Measurements from ENCODE around the gene BIN1. TPM values are rescaled to one million over a fixed set of nuclear protein-coding genes. Genes with fewer than 3 reads are reported as not detected.

The BIN1 gene
- polyA plus RNA-seq, 3 donors, result 84.5 to 100 (median 85.4) TPM

GRCh38 chr2:127063701-127064590 lies 43.0 kb downstream of the BIN1 start:
- DNase-seq (ENCODE audit: low read depth in 3 of 3, low spot score in 2 of 3), result no peak

DNA sequence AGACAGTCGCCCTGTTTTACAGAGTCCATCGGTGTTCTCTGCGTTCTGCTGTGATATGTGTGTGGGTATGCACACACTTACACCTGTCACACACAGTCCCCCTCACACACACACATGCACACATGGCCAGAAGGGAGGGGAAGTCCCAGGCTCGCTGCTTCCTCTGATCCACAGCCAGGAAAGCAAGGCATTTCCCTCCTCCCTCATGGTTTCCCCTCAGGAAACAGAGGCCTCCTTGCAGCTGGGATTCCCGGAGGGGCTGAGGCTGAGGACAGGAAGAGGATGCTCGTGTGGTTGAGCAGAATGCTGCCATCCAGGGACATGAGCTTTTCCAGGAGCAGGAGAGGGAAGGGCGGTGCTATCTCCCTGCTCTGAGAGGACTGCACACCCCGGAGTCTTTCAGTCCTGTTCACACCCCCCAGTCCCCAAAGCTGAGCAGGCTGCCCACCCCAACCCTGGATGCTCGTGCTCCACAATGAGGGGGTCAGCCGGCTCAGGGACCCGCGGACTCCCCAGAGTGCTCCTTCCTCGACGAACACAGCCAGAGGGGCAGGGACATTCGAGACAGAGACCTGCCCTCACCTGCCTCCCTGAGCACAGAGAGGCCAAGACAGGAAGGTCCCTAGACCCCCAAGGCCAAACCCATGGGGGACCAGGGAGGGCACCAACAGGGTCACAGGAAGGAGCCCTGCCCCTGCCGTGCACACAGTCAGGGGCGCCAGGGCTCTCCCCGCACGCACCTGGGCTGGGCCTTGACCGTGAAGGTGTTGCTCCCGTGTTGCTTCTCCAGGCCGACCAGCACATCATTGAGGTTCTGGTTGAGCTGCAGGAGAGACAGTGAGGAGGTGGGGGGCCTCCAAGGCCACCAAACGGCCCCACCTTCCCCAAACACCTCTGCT lies 45.3 kb downstream of the BIN1 start:
- no peak for DNase-seq (ENCODE audit: low read depth in 3 of 3, low spot score in 2 of 3)

DNA sequence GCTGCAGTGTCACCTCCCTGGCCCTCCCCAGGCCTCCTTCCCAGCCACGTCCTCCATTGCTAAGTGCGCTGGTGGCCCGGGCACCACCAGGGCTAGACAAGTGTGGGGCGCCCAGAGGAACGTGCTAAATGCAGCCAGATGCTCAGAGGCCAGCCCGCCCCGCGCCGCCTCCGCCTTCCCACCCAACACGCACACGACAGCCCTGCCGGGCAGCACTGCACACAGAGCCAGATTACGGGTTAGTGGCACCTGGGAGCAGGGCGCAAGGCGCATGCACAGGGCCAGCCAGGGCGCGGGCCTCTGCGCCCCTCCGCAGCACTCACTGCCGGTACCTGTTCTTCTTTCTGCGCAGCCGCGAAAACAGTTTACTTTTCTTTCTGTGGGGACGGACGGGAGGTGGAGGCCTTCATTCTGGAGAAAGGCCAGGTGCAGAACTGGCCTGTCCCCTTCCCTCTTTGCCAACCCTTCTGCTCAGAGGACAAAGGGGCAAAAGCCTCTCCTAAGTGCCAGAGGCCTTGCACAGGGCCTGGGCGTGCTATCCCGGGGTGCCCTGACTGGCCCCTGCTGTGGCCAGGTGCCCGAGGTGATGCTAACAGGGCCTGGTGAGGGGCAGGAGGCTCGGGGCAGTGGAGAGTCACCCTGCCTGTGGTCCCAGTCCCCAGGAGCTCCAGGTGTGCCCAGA lies 46.5 kb downstream of the BIN1 start:
- no peak for DNase-seq (ENCODE audit: low read depth in 3 of 3, low spot score in 2 of 3)

DNA sequence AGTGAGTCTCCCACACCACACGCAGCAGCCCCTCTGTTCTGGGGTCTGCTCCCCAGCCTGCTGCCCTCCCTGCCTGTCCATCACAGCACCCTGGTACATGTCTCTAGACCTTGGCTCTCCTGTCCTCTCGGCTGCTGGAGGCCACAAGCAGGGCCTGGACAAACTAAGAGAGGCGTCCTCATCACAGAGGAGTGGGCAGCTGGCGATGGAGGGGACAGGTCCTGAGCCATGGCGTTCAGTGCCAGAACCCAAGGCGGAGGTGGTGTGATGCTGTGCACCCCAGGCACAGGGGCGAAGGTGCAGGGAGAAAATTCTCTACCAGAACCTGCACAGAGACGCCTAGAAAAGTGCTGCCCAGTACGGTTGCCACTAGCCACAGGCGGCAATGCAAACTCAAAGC lies 47.4 kb downstream of the BIN1 start:
- no peak for DNase-seq (ENCODE audit: low read depth in 3 of 3, low spot score in 2 of 3)

DNA sequence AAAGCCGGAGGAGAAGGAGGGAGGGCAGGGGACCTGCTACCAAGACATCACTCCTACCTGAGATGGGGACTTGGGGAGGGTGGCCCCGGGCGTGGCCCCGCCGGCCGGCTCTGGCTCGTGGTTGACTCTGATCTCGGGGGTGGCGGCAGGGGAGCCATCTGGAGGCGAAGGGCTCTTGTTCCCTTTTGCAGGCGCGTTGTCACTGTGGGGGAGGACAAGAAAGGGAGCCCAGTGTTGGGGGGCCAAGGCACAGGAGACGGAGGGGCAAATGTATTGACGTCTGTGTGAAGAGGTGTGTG lies 48.1 kb downstream of the BIN1 start:
- no peak for DNase-seq (ENCODE audit: low read depth in 3 of 3, low spot score in 2 of 3)

DNA sequence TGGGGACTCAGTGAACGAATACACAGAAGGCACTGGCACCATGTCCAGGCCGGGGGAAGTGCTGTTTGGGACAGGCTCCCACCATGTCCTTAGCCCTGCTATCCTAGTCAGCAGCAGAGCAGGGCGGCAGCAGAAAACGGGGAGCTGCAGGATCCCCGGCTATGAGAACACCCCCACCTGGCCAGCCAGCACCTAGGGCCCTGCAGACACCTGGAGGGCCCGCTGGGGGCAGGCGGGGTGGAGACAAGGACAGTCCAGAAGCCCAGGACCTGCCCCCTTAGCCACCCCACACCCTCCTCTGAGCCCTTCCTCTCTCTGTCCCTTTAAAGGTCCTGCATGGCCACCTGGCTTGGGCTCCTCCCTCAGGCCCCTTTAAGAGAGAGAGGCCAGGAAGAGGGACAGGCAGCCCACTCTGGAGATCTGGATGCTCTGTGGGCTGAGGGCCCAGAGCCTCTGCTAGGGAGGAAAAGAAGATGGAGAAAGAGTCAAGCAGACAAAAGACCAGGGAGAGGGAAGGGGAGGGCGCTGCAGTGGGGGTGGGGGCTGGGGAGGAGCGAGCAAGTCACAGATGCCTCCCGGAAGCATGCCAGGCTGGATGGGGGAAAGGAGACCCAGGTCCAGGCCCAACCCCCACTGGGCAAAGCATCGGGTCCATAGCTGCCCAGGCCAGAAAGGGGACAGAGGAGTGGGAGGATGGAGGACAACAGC lies 48.6 kb downstream of the BIN1 start:
- no peak for DNase-seq (ENCODE audit: low read depth in 3 of 3, low spot score in 2 of 3)

DNA sequence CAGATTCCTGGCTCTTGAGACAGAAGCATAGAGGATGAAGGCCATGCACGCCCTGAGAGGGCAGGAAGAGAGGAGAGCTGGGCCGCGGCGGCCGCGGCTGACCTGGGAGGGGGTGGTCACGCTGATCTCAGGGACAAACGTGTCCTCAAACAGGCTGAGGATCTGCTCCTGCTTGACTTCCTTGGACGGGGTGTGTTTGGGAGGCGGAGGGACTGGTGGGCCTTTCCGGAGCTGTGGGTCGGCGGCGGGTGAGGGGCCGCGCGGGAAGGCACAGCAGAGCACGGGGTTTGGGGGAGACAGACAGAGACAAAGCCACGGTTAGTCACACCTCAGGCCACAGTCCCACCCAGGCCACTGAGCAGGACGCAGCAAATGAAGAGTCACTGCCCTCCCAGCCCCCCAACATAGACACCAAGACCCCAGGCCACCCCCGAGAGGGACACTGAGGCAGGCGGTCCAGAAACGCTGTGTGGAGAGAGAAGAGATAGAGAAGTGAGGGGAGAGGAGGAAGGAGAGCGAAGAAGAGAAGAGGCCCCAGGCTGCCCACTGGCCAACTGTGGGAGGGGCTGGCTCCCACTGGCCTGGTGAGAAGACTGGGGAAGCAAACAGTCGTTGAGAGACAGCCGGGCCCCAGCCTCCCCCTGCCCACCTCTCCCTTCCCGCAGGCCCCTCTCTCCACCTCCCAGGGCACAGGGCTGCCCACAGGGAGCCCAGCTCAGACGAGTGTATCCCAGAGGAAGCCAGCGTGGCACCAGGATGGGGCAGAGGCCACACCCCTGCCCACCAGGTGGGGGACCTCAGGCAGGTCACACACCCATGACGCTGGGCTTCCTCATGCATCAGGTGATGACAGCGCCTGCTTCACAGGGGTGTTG lies 49.3 kb downstream of the BIN1 start:
- DNase-seq (ENCODE audit: low read depth in 3 of 3, low spot score in 2 of 3), result no peak

DNA sequence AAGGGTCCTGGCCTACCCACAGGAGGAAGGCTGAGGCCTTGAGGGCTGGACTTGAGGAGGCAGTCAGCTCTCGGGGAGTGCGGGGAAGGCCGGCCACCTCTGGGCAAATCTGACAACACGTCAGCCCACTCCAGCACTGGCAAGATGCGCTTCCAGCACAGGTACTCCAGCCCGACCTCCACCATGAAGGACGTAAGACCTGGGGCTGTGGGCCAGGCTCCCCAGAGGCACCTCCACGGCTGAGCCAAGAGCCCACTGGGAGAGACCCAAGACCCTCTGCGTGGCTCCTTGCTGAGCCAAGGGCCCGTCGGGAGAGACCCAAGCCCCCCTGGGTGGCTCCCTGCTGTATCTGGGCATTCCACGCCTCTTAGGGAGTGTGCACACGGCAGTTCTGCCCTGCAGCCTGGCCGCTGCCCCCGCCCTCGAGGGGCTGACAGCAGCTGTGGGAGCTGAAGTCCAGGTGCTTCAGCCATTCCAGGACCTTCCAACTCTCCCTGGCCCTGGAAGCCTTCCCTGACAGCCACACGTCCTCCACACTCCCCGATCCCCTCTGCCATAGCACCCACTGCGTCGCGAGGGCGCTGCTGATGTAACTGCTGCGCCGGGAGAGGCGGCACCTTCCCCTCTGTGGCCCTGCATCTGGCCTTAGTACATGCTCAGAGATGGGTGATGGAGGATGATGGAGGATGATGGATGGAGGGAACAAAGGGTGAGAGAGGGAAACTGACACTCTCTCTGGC lies 50.2 kb downstream of the BIN1 start:
- no peak for DNase-seq (ENCODE audit: low read depth in 3 of 3, low spot score in 2 of 3)

DNA sequence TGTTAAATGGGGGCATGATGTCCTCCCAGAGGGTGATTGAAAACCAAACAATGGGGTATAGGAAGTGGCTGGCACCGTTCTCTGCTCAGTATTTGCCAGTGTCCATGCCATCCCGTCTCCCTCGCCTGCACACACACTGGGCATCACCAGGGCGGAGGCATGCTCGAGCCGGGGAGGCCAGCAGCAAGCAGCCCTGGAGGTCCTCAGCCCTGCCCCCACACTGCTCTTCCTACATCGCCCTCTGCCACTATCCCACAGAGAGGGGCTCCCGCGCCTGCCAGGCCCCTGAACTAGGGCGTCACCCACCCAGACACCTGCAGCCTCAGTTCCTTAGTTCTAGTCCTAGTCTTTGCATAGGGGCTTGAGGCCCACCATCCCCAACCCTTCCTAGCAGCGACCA lies 50.9 kb downstream of the BIN1 start:
- DNase-seq (ENCODE audit: low read depth in 3 of 3, low spot score in 2 of 3), result no peak

DNA sequence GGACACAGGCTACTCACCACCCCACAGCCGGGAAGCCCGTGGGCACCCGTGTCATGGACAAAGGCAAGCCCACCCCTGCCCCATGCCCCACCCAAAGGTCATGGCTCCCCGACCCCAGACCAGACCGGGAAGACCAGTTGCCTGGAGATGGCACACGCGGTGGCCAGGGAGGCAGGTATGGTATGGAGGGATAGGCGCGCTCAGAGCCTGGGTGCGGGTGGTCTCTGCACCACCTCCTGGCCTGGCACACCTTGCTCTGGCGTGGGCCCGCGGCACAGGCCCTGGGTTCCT lies 51.2 kb downstream of the BIN1 start:
- DNase-seq (ENCODE audit: low read depth in 3 of 3, low spot score in 2 of 3), result no peak

DNA sequence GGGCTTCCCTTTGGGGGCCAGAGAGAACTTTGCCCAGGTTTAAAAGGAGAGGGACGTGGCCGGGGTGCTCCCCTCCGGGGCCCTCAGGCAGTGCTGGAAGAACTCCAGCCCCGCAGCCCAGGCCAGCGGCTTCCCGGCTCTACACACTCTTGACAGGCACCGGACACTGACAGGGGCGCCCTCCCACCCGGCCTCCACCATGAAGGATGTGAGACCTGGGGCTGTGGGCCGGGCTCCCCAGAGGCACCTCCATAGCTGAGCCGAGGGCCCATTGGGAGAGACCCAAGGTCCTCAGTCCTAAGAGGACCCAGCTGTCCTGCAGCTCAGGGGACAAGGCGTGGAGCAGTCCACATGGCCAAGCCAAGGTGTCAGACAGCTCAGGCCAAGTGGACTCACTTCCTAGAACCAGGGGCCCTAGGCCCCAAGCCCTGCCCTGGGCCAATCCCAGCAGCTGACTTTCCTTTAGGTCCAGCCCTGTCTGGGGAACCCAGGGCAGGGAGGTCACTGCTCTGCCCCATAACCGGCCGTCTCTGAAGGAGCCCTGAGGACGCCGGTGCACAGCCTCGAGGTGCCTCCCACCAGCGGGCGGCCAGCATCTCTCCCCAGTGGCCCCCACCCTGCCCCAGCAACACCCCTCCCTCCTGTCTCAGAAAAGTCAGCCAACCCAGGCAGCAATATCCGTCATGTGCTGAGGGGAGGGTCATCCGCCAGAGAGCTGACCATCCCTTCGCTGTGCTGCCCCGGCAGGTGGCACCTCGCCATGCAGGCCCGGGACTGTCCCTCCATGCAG lies 51.8 kb downstream of the BIN1 start:
- DNase-seq (ENCODE audit: low read depth in 3 of 3, low spot score in 2 of 3), result no peak

DNA sequence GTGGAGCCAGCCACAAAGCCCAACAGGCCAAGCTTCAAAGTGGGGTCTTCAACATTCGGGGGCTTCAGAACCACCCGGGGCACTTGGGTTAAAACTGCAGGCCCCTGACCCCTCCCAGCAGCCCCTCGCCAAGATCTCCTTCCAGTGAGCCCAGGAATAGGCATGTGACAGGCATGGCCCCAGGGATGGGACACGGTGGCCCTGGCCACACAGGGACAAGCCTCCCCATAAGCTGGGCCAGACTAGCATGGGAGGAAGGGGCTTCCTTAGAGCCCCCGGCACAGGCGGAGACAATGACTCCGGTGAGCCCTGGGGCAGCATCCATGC lies 52.4 kb downstream of the BIN1 start:
- no peak for DNase-seq (ENCODE audit: low read depth in 3 of 3, low spot score in 2 of 3)

- no peak for DNase-seq (ENCODE audit: low read depth in 3 of 3, low spot score in 2 of 3)
Observed at GRCh38 chr2:127053731-127054603, 53.0 kb downstream of the BIN1 start.

DNA sequence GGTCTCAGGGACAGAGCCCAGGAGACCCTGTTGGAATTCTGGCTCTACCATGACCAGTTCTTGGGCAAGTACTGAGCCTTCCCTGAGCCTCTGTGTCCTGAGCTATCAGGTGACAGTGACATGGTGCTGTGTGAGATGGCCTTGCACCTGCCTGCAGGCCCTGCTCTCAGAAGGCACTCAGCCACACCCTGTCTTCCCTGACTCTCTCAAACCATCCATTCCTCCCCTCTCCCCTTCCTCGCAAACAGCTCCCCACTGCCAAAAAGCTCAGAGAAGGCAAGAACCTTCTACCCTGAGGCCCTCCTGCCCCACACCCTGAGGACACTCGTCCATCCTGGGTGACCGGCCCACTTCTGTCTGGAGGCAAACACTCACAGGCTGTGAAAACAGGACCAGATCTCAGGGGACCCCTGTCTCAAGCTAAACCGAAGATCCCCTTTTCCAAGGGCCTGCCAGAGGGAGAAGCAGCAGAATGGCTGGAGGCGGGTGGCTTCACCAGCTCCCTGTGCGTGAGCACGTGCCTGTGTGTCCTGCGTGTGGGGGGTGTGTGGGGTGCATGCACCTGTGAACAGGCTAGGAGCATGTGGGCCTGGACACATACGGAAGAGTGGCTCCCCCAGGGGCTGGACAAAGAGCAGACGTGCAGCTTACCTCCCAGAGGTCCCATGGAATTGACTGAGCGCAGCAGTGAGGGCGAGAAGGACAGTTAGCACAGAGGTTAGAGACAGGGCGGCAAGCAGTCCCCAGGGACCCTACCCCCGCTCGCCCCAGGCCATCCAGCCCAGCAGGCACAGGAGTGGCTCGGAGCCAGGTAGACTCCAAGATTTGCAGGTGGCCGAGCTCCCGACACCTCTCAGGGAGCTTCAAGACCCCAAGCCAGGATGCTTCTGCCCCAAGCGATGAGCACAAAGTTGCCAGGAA lies 53.9 kb downstream of the BIN1 start:
- DNase-seq (ENCODE audit: low read depth in 3 of 3, low spot score in 2 of 3), result no peak

GRCh38 chr2:127052057-127052770 lies 54.7 kb downstream of the BIN1 start:
- no peak for DNase-seq (ENCODE audit: low read depth in 3 of 3, low spot score in 2 of 3)
